PC-3 (cell line): ENCODE data around the gene RALBP1.

Source experiments
- CTCF ChIP-seq: fragments of 300-600 bp; sonication (generic); conservative IDR thresholded peaks from 2 replicates; pipeline ENCODE4 v1.5.1; 2017; ENCODE audit warnings: antibody characterized with exemption, low read depth, mild to moderate bottlenecking, low read length
- EZH2 ChIP-seq: fragments of 300-600 bp; sonication (generic); IDR thresholded peaks from one replicate; pipeline ENCODE4 v1.6.1; 2017; ENCODE audit warnings: antibody characterized with exemption, mild to moderate bottlenecking, low read length; ENCODE audit not compliant: unreplicated experiment
- EZH2phosphoT487 ChIP-seq: fragments of 300-600 bp; sonication (generic); IDR thresholded peaks from 2 replicates; pipeline ENCODE4 v1.6.1; 2018; ENCODE audit warnings: mild to moderate bottlenecking, antibody characterized with exemption, low read length, borderline replicate concordance

- TF ChIP-seq CTCF (no peak), EZH2phosphoT487 (no peak), EZH2 (no peak)
Observed at GRCh38 chr18:9571546-9571945, 96.2 kb downstream of the RALBP1 start.
